Testis (tissue), 3 donors: ENCODE data around the gene PSMA3. TPM values are rescaled to one million over a fixed set of nuclear protein-coding genes. Genes with fewer than 3 reads are reported as not detected.
"Not testable (repeated sequence)": the region's sequence is repeated elsewhere in the genome, so short reads cannot be mapped to it uniquely, and the experiment has no call there.

ENCODE experiments used
- DNase-seq: peaks from one replicate; pipeline ENCODE4 v3.0.0-alpha.2; 2019
- H3K27ac ChIP-seq, 2 donors: fragments of 200-600 bp; sonication (generic); one replicate each; pipeline ENCODE4 v1.5.1; 2019
- H3K27me3 ChIP-seq: fragments of 200-600 bp; sonication (generic); one replicate; pipeline ENCODE4 v1.5.1; 2019
- H3K36me3 ChIP-seq: fragments of 200-600 bp; sonication (generic); one replicate; pipeline ENCODE4 v1.5.1; 2017; ENCODE audit warnings: low read depth; ENCODE audit errors: missing control alignments
- H3K4me1 ChIP-seq: fragments of 200-600 bp; sonication (generic); one replicate; pipeline ENCODE4 v1.5.1; 2019
- H3K4me3 ChIP-seq, 2 donors: fragments of 200-600 bp; sonication (generic); one replicate each; pipeline ENCODE4 v1.5.1; 2017 to 2019
- H3K9me3 ChIP-seq: fragments of 200-600 bp; sonication (generic); one replicate; pipeline ENCODE4 v1.5.1; 2017
- CTCF ChIP-seq, 3 experiments: fragments of 450-650 bp in 2 of 3; fragments of 200-600 bp in 1 of 3; sonication (generic) in 1 of 3; IDR thresholded peaks; one replicate each; pipeline ENCODE4 v1.5.1; 2016 to 2019; ENCODE audit warnings: antibody characterized with exemption in 3 of 3, mild to moderate bottlenecking in 2 of 3, moderate library complexity in 1 of 3
- POLR2A ChIP-seq: fragments of 450-650 bp; IDR thresholded peaks from one replicate; pipeline ENCODE4 v1.6.1; 2017; ENCODE audit warnings: antibody characterized with exemption, mild to moderate bottlenecking, moderate library complexity
- WGBS, 2 donors: methylation state at CpG; one replicate each; pipeline ENCODE4 v1.1.5; 2018; 5-methylcytosine and 5-hydroxymethylcytosine counted together
- intact Hi-C: fragments of 100-400 bp; cut with DNase I; formaldehyde crosslinking; loops from one replicate; pipeline ENCODE4 v1.15.1; 2023; ENCODE audit warnings: low total_unique reads
- polyA plus RNA-seq: library from polyadenylated mRNA; stranded (reverse); fragments of 350-450 nt; fragmentation: Illumina TruSeq; extraction: RNeasy Lipid Tissue Mini Kit (QIAGEN cat#74804); gene quantifications from one replicate; pipeline ENCODE4 v1.2.3, GENCODE V29; 2014; ENCODE audit warnings: low read depth, low replicate concordance; ENCODE audit not compliant: insufficient read depth
- total RNA-seq, 2 donors: library from RNA; depleted of rRNA; stranded (reverse); fragments of >200 nt; gene quantifications; one replicate each; pipeline ENCODE4 v1.2.3, GENCODE V29; 2016

The PSMA3 gene
- total and polyA plus RNA-seq, 3 donors from 2014 or later, result 84.0 to 88.7 (median 87.6) TPM

- H3K9me3 ChIP-seq, result no peaks in the 10 kb centered on the region
- H3K27ac ChIP-seq, result peak overlapping the region; percentile 86 to 97
- intact Hi-C loops, result no loop called here
- no peaks in the 10 kb centered on the region for H3K27me3 ChIP-seq
- H3K4me1 ChIP-seq, result peaks cover 24% of the 10 kb centered on the region
- peak overlapping the region; percentile 89 to 94 for H3K4me3 ChIP-seq
- no peak for TF ChIP-seq POLR2A
- no peak for TF ChIP-seq CTCF (IDR thresholded peaks at IDR 0.05)
- H3K36me3 ChIP-seq, result no peaks in the 10 kb centered on the region
- DNase-seq, result no peak
- 1 to 3% methylated on average over 3 of the region's 3 CpGs for WGBS, 2 donors
These were observed 919 bp downstream of the PSMA3 start for GRCh38 chr14:58245562-58245961.

- no peak for TF ChIP-seq CTCF (IDR thresholded peaks at IDR 0.05)
- no peak for TF ChIP-seq POLR2A
- WGBS, 2 donors, result 93 to 94% methylated on average over 8 of the region's 8 CpGs
- Histone ChIP-seq H3K4me1 (peaks cover 24% of the 10 kb centered on the region), H3K27me3 (no peaks in the 10 kb centered on the region), H3K4me3 (no peak overlapping the region), H3K36me3 (no peaks in the 10 kb centered on the region), H3K9me3 (no peaks in the 10 kb centered on the region), H3K27ac (no peak overlapping the region)
- intact Hi-C loops, result no loop called here
- DNase-seq, result no peak
These were observed 5.0 kb downstream of the PSMA3 start for GRCh38 chr14:58249611-58250010.

GRCh38 chr14:58258156-58258555 lies 13.5 kb downstream of the PSMA3 start:
- Histone ChIP-seq H3K36me3 (no peaks in the 10 kb centered on the region), H3K4me3 (no peak overlapping the region), H3K9me3 (no peaks in the 10 kb centered on the region), H3K4me1 (no peaks in the 10 kb centered on the region), H3K27ac (no peak overlapping the region), H3K27me3 (no peaks in the 10 kb centered on the region)
- no peak for DNase-seq
- WGBS, 2 donors, result 95 to 99% methylated on average over 4 of the region's 4 CpGs
- intact Hi-C loops, result no loop called here
- TF ChIP-seq POLR2A (no peak), CTCF (IDR thresholded peaks at IDR 0.05) (no peak)

GRCh38 chr14:58262005-58262404 lies 17.4 kb downstream of the PSMA3 start:
- intact Hi-C loops, H3K36me3 ChIP-seq, H3K27me3 ChIP-seq, H3K27ac ChIP-seq, H3K4me3 ChIP-seq, DNase-seq, H3K4me1 ChIP-seq, H3K9me3 ChIP-seq: not testable (repeated sequence)
- 87 to 98% methylated on average over 10 of the region's 10 CpGs for WGBS, 2 donors

GRCh38 chr14:58265401-58265800 lies 20.8 kb downstream of the PSMA3 start:
- Histone ChIP-seq H3K4me1 (no peaks in the 10 kb centered on the region), H3K9me3 (no peaks in the 10 kb centered on the region), H3K27ac (no peak overlapping the region), H3K36me3 (no peaks in the 10 kb centered on the region), H3K27me3 (no peaks in the 10 kb centered on the region), H3K4me3 (no peak overlapping the region)
- intact Hi-C loops, result no loop called here
- TF ChIP-seq POLR2A, result no peak
- no peak for TF ChIP-seq CTCF (IDR thresholded peaks at IDR 0.05)
- DNase-seq, result no peak
